NCI-H1930 (cell line): ENCODE data around the gene PEX5.

Source experiments
- DNase-seq, 2 experiments: peaks; one replicate each; lab custom pipeline; 2025; lab: John Stamatoyannopoulos, UW

The PEX5 gene

DNA sequence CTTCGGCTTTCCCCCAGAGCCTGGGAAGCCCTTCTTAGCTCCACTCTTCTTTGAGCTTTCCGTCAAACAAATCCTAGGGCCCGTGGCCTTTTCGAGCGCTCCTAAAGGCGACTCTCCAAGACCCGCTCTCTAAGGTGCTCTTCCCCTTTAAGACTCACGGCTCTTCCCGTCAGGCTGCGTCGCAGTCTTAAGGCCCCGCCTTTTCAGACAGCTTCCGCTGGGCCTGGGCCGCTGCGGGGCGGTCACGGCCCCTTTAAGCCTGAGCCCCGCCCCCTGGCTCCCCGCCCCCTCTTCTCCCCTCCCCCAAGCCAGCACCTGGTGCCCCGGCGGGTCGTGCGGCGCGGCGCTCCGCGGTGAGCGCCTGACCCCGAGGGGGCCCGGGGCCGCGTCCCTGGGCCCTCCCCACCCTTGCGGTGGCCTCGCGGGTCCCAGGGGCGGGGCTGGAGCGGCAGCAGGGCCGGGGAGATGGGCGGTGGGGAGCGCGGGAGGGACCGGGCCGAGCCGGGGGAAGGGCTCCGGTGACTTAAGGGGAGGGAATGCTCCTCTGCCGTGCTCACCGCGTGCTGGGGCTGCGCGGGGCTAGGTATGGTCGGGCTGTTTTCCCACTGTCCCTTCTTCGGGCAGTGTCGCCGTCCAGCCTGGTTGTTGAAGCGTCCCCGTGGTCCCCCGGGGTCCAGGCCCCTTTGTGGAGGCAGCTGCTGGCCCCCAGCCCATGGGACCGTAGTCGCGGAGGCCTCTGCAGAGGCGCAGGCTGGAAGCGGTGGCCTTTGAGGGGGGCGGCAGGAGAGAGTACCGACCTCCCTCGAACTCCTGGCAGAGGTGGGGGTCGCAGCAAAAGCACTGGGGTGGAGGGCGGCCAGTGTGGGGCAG is at the start of gene PEX5:
TSS of gene PEX5 (plus strand) at position 289 of the 870 bp plus-strand sequence. CDS start 692 bp downstream, outside the sequence.
- peak; percentile 93 to 94 for DNase-seq

DNA sequence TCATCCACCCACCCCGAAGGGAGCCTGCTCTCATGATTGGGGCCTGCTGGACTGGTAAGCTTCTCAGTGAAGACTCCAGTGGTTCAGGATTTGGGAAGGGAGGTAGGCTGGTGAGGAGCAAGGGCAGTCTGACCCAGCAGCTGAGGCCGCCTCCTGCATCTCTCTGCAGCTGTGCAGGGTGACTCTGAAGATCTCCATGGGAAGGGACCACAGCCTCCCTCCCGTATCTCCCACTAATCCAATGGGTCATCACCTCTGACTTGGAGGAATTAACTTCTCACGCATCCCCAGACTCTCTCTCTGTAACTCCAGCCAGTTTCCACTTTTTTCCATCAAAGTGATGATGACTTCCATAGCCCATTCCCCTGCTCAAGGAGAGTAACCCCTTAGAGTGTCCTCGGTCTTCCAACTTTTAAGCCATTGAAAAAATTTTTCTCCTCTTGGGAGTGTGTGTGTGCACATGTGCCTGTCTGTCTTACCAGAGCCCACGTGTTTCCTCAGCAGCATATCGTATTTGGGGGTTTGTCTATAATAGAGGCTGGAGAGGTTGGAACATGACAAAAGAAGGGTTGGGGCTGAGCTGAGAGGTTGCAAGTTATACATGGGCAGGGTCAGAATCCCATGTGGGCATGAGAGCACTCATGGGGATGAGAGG is 48.0 kb upstream of the PEX5 start:
- no peak for DNase-seq

DNA sequence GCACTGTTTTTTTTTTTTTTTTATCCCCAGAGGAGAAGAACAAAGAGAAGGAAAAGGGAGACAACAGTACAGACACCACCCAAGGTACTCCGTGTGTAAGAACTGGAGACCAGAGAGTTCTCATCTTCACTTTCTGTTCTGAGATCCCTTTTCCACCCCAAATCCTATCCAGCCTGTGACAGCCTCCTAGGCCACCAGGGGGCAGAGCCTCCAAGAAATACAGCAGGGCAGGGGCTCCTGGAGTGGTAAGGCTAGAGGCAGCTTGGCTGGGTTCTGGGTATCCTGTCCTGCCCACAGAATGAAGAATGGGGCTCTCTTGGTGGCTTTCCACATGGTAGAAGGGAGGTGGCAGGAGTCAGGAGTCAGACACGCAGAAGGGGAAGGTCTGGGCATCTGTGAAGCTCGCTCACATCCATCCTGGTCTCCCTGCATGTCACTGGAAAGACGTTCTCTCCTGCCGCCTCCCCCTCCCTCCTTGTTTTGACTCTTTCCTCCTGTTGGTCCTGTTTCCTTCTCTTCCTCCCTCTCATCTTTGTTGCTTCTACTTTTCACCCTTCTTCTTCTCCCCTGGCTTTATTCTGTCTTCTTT is 47.3 kb upstream of the PEX5 start:
- DNase-seq: peak; percentile 32 to 38

DNA sequence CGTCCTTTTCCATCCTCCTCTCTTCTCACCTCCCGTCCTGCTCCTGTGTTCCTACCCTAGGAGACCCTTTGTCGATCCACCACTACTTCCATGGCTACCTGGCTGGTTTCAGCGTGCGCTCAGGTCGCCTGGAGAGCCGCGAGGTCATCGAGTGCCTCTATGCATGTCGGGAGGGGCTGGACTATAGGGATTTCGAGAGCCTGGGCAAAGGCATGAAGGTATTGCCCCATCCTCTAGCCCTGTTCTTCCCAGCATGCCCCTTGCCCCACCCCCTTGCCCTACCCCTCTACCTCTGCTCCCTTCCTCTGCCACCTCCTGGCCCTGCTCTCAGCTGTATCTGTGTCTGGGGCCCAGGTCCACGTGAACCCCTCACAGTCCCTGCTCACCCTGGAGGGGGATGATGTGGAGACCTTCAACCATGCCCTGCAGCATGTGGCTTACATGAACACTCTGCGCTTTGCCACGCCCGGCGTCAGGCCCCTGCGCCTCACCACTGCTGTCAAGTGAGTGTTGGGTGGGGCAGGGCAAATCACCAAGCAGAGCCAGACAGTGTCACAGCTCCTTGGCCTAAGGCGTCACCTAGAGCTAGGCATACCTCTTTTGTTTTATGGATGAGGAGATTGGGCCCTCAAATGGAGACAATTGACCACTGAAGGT is 46.5 kb upstream of the PEX5 start:
- no peak for DNase-seq

- no peak for DNase-seq
These were observed 45.9 kb upstream of the PEX5 start for GRCh38 chr12:7143564-7143963.

GRCh38 chr12:7144414-7145120 is 44.9 kb upstream of the PEX5 start:
- peak in 1 of 2 experiments; percentile 20 for DNase-seq

DNA sequence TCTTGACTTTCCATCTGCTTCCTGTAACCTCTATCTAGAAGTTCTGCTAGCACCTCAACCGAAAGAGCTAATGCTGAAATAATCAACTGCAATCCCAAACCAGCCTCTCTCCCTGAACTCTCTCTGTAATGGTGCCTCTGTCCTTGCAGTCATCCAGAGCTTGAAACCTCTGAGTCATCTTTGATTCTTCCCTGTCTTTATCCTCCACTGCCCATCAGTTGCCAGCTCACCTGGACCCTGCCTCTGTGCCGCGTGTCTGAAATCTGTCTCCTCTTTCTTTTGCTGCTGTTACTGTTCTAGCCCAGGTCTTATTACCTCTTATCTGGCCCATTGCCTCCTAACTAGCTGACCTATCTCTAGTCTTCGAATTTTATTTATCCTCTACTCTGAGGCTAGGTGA is 43.8 kb upstream of the PEX5 start:
- DNase-seq: no peak

DNA sequence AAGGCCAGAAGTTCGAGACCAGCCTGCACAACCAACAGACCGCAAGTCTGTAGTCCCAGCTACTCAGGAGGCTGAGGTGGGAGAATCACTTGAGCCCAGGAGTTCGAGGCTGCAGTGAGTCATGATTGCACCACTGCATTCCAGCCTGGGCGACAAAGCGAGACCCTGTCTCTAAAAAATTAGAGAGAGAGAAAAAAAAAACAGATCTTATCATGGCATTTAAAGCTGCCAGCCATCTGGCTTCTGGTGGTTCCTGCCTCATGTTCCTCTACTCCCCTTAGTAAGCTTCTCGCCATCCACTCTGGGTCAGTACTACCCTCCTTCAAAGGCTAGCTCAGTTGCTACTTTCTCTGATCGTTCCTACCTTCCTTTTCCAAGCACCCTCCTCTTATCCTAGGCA is 43.3 kb upstream of the PEX5 start:
- DNase-seq: no peak

DNA sequence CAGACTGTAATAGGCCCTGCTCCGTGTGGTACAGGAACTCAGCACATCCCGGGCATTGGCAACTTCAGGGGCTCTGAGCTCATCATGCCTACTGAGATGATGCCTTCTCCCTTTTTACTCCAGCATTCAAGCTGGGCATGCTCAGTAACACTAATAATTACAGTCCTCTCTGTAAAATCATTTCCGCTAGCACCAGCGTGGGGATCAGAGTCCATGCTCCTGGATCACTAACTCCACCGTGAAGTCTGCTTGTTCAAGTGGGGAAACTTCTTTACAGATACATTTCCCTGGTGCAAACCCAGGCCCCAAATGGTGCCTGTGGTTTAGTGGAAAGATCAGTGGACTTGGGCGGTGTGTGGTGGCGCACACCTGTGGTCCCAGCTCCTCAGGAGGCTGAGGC is 42.6 kb upstream of the PEX5 start:
- DNase-seq: no peak

GRCh38 chr12:7150356-7150755 is 39.1 kb upstream of the PEX5 start:
- DNase-seq: no peak

DNA sequence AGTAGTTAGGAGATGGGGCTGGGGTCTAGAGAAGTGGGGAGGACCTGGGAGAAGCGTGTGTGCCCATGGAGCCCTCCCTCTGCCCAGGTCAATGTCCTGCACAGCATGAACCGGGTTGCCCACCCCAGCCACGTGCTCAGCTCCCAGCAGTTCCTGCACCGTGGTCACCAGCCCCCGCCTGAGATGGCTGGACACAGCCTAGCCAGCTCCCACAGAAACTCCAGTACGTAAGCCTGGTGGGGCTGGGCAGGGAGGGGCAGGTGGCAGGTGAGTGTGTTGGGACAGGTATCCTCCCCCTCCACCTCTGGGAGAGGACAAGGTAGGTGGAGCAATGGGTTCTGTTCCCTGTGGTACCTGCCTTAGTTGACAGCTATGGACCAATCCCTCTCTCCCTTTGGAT is 38.6 kb upstream of the PEX5 start:
- DNase-seq: no peak

DNA sequence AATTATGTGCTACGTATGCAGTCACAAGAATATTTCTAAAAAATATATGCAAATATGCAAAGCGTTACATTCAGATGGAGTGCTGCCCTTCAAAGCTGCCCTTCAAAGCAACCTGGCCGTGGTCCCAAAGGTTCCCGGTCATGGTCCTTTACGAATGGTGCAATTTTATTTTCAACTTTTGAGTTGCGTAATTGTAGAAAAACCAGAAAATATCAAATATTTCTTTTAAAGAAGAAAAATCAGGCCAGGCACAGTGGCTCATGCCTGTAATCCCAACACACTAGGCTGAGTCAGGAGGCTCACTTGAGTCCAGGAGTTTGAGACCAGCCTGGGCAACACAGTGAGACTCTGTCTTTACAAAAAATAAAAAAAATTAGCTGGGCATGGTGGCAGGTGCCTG is 38.0 kb upstream of the PEX5 start:
- no peak for DNase-seq

DNA sequence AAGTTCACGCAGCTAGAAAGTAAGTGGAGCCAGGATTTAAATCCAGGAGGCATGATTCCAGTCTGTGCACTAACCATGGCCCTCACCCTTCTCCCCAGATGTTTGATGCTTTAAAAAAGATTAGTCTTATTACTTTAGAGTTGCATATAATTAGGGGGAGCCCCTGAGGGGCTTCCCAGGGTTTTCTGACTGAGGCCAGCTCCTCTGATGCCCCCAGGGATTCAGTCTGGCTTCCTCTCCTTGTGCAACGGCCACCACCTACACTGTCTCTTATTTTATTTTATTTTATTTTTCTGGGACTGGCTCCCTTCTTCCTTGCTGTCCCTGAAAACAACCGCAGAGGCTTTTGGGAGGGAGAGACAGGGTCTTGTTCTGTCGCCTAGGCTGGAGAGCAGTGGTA is 36.7 kb upstream of the PEX5 start:
- DNase-seq: no peak

GRCh38 chr12:7154042-7154441 is 35.4 kb upstream of the PEX5 start:
- DNase-seq: no peak

- no peak for DNase-seq
These were observed 34.5 kb upstream of the PEX5 start for GRCh38 chr12:7154901-7155470.

DNA sequence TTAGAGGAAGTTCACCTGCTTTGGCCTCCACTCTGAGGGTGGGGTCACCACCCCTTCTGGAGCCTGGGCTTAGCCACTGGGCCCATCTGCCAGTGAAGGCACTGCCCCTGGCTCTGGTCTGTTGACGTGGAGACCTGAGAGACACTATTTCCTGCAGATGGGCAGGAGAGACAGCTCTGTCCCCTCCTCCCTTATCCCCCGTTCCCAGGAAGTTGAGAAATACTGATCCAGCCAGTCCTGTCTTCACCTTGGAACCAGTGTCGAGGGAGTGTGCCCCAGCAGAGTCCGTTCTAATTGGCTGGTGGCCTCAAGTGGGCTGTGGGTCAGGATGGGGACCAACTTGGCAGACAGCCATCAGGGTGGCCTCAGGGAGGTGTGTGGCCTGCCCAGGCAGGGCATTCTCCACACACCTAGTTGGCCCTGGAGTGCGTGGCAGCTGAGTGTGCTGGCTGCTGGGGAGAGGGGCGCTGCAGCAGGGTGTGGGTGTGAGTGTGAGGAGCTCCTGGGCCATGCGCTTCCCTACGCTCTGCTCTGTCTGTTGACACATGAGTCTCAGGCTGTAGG is 33.9 kb upstream of the PEX5 start:
- DNase-seq: no peak

DNA sequence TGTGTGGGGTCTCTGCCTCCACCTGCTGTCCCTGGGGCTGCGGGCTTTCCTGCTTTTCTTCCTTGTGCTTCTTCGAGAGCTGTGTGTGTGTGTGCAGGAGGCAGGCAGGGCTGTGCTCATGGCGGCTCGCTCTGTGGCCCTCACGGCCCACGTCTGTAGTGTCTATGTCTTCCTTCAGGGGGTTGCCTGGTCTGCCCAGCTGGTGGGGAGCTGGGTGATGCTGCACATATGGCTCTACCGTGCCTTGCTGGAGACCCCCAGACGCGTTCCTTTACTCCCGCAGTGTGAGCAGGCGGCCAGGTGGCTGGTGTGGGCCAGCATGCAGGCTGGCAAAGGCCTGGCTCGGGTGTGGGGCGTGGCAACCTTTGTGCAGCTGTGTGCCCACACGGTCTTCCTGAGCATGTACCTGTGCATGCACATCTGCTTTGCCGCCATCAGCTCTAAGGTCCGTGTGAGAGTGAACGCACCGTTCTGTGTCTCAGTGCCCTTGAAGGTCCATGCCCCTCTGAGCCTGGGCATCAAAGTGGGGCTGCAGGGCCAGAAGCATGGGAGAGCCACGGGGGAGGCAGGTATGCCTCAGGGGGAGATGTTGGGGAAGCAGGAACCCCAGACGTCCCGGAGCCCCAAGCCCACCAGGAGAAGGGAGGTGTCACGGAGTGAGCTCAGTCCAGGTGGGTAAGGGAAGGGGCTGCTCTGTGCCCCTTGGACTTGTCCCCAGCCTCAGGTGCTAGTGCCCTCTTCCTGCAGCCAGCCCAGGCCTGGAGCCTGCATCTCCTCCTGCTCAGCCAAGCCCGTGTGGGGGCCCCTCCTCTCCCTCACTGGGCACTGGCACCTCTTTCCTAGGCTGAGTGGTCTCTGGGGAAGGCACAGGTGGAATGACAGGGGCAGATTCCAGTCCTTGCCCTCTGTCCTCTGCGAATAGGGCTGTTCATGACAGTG is 33.0 kb upstream of the PEX5 start:
- no peak for DNase-seq

- no peak for DNase-seq
These were observed 32.1 kb upstream of the PEX5 start for GRCh38 chr12:7157391-7157790.

- DNase-seq: no peak
These were observed 30.5 kb upstream of the PEX5 start for GRCh38 chr12:7158781-7159609.
